T47D (cell line): ENCODE measurements around the gene SPECC1.
"Not testable (repeated sequence)": the region's sequence is repeated elsewhere in the genome, so short reads cannot be mapped to it uniquely, and the experiment has no call there.

Source experiments
- DNase-seq, 2 experiments: peaks; one replicate each; pipeline versions ENCODE4 v3.0.0 to v3.0.0-alpha.2; 2011 to 2012; ENCODE audit warnings: low read depth in 1 of 2, low spot score in 1 of 2
- JUND ChIP-seq: IDR thresholded peaks from 2 replicates; pipeline ENCODE4 v1.6.1; 2012; ENCODE audit warnings: low read depth
- in situ Hi-C: cut with HindIII; loops from 2 replicates; pipeline ENCODE4 v1.10.0; 2016; ENCODE audit warnings: low sequenced_read_pairs, low pct_unique_long_range_greater_than_20kb

SPECC1 gene

DNA sequence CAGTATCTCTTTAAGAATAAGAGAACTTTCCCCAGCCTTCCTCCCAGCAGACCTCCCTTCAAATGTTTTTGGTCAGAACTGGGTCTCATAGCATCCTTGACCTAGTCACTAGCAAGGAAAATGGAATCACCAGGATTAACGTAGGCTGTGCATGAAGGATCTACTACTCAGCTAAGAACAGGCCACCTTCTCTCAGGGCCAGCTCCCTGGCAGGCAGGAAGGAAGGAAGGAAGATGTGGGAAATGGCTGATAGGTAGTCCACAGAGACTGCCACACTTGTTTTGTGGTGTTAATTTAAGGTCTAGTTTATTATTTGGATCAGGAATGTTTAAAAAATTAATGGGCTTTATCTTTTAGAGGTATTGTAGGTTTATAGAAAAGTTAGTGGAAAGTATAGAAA is 136.4 kb downstream of the SPECC1 start:
- in situ Hi-C loops: no loop called here
- DNase-seq: no peak
- TF ChIP-seq JUND: no peak

GRCh38 chr17:20149251-20149650 is 140.1 kb downstream of the SPECC1 start:
- DNase-seq: no peak
- in situ Hi-C loops: no loop called here
- no peak for TF ChIP-seq JUND

- in situ Hi-C loops: no loop called here
- no peak for TF ChIP-seq JUND
- DNase-seq: no peak
Observed at GRCh38 chr17:20151174-20151573, 142.0 kb downstream of the SPECC1 start.

DNA sequence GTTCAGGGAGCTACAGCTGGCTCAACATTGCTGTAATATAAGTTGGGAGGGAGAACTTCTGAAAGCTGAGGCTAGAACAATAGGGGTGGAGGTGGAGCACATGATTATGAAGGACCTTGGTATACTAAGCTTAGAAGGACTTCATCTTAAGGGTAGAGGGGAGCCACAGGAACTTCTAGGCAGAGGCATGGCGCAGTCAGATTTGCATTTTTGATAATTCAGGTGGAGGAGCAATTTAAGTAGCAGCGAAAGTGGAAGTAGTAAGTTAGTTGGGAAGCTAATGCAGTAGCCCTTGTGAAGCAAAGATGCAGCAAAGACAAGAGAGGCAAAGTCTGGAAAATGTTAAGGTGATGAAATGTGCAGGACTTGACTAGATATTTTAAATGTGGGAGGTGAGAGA is 144.1 kb downstream of the SPECC1 start:
- in situ Hi-C loops: no loop called here
- no peak for DNase-seq
- TF ChIP-seq JUND: no peak

- in situ Hi-C loops: no loop called here
- DNase-seq: no peak
- TF ChIP-seq JUND: no peak
Observed at GRCh38 chr17:20154286-20155000, 145.3 kb downstream of the SPECC1 start.

DNA sequence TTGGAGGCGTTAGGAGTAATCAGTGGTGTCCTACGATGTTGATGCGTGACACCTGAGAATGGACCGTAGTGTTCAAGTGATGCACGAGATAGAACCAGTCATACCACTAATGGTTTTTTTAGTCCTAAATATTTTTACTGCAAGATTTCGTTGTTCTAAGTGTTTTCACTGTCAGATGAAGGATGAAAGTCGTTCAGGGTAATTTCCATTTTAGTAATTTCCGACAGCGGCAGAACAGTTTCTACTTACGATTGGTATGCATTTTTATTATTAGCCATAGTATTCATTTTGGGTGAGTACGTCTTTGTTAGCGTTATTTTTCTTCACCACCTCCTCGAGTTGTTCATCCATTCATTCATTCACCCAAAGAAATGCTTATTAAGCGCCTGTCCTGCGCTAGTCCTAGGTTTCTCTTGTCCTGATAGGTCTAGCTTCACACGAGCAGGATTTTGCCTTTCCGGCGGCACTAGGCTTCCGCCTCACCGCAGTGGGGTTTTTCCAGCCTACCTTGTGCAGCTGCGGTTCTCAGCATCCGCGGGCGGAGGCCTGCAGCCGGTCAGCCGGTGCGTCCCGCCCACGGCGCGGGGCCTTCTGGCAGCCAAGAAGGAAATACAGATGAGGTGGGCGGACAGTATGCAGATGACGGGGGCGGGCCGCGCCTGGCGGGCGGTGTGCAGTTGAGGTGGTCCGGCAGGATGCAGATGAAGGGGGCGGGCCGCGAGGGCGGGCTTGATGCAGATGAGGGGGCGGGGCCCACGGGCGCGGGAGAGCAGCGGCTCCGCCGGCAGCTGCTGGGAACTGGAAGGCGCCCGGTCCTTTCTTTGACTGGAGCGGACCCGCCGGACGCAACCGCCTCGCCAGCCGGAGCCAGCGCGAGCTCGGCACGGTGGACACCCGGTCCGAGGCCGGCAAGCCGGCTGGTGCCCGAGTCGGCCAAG is 146.4 kb downstream of the SPECC1 start:
- no peak for TF ChIP-seq JUND
- DNase-seq: peak; percentile 98 to 99
- in situ Hi-C loops: no loop called here

GRCh38 chr17:20156196-20157000 is 147.2 kb downstream of the SPECC1 start:
- in situ Hi-C loops: no loop called here
- DNase-seq: peak; percentile 60 to 86
- no peak for TF ChIP-seq JUND

GRCh38 chr17:20157001-20157310 is 147.8 kb downstream of the SPECC1 start:
- no peak for TF ChIP-seq JUND
- no peak for DNase-seq
- in situ Hi-C loops: no loop called here

- TF ChIP-seq JUND: no peak
- no peak for DNase-seq
- in situ Hi-C loops: no loop called here
Observed at GRCh38 chr17:20158580-20158979, 149.4 kb downstream of the SPECC1 start.

GRCh38 chr17:20159406-20160069 is 150.4 kb downstream of the SPECC1 start:
- no peak for DNase-seq
- in situ Hi-C loops: no loop called here
- no peak for TF ChIP-seq JUND

DNA sequence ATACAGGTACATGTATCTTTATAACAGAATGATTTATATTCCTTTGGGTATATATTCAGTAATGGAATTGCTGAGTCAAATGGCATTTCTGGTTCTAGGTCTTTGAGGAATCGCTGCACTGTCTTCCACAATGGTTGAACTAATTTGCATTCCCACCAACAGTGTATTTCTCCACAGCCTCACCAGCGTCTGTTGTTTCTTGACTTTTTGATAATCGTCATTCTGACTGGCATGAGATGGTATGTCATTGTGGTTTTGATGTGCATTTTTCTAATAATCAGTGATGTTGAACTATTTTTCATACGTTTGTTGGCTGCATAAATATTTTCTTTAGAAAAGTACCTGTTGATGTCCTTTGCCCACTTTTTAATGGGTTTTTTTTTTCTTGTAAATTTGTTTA is 156.4 kb downstream of the SPECC1 start:
- in situ Hi-C loops, DNase-seq: not testable (repeated sequence)

DNA sequence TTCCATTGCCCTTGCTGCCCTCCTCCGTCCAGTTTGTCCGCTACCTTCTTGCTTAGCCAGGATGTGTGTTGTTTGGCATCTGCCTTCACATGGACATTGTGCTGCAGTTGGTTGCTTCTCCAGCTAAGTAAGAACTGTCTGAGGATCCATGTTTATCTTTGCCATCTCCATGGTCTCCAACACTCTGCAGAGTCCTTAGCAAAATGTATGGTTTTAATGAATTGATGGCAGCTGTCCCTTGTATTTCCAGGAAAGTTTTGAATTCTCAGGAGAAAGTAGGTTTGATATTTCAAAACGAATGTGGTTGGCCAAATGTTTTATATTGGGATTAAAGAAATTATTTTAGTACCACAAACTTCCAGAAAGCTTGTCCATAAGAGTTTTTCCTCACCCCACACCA is 160.9 kb downstream of the SPECC1 start:
- no peak for DNase-seq
- in situ Hi-C loops: no loop called here
- TF ChIP-seq JUND: no peak
